BLaER1 treated with 17β-estradiol and CSF1 and Interleukin-3, amounts not matched to agents 10 nM and 100 nM (cell line): ENCODE measurements around the gene GCN1.

Experiments
- H3K27ac ChIP-seq, 11 experiments: shearing (Covaris generic); formaldehyde crosslinking; 2 replicates each; pipeline ENCODE4 v1.8.1; 2022
- H3K27me3 ChIP-seq, 11 experiments: shearing (Covaris generic); formaldehyde crosslinking; 2 replicates each; pipeline ENCODE4 v1.8.1; 2022
- H3K36me3 ChIP-seq, 11 experiments: shearing (Covaris generic); formaldehyde crosslinking; 2 replicates each; pipeline ENCODE4 v1.8.1; 2022
- H3K4me1 ChIP-seq, 10 experiments: shearing (Covaris generic); formaldehyde crosslinking; 2 replicates each; pipeline ENCODE4 v1.8.1; 2022
- H3K4me2 ChIP-seq, 11 experiments: shearing (Covaris generic); formaldehyde crosslinking; 2 replicates each; pipeline ENCODE4 v1.8.1; 2022
- H3K4me3 ChIP-seq, 10 experiments: shearing (Covaris generic); formaldehyde crosslinking; 2 replicates each; pipeline ENCODE4 v1.8.1; 2022
- H3K9ac ChIP-seq, 11 experiments: shearing (Covaris generic); formaldehyde crosslinking; 2 replicates each; pipeline ENCODE4 v1.8.1; 2022
- H3K9me3 ChIP-seq, 11 experiments: shearing (Covaris generic); formaldehyde crosslinking; replicated peaks in 1 of 11; 2 replicates each; pipeline ENCODE4 v1.8.1; 2022
- H4K20me1 ChIP-seq, 11 experiments: shearing (Covaris generic); formaldehyde crosslinking; 2 replicates each; pipeline ENCODE4 v1.8.1; 2022
- Cebpa-rat ChIP-seq, 11 experiments: shearing (Covaris generic); IDR thresholded peaks; 2 replicates each; pipeline ENCODE4 v1.8.1; 2022

The GCN1 gene

GRCh38 chr12:120116792-120117651, 77.5 kb downstream of the GCN1 start:
- H3K36me3 ChIP-seq, result peaks cover 13 to 22% (median 20%) of the 10 kb centered on the region in 11 experiments; a peak in 20 of 22 replicates
- H3K4me2 ChIP-seq, result peak overlapping the region; percentile 78 to 98 (median 92)
- H3K9ac ChIP-seq, result peak overlapping the region; percentile 85 to 94 (median 90)
- no peaks in the 10 kb centered on the region for H3K27me3 ChIP-seq
- TF ChIP-seq Cebpa-rat (IDR thresholded peaks at IDR 0.05), result no peak
- H3K4me1 ChIP-seq, result peaks cover 45 to 83% (median 70%) of the 10 kb centered on the region in 10 experiments
- H3K9me3 ChIP-seq, result no peaks in the 10 kb centered on the region
- peak overlapping the region; percentile 64 to 93 (median 86); a peak in 21 of 22 replicates for H3K27ac ChIP-seq
- H4K20me1 ChIP-seq, result peaks cover 41 to 58% (median 55%) of the 10 kb centered on the region in 11 experiments
- peak overlapping the region; percentile 73 to 94 (median 86) for H3K4me3 ChIP-seq

DNA sequence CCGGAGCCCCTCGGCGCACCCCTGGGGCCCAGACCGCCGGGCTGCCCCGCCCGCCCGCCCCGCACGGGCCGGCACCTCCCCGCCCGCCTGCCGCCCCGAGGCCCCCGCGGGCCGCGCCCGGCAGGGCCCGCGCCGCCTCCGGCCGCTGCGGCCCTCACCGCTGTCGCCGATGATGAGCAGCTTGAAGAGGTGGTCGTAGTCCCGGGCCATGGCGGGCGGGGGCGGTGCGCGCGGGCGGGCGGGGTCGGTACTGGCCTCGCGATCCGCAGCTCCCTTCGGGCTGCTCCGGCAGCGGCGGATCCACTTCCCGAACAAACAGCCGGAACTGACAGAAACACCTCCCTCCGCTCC, 78.1 kb downstream of the GCN1 start, which contains the start of gene RAB35:
TSS of gene RAB35 (minus strand) at position 313 of the 351 bp plus-strand sequence. CDS start at position 210, 103 bp downstream.
- peak within 1 kb of the TSS; percentile 85 to 94 (median 90) for H3K9ac ChIP-seq
- peak within 1 kb of the TSS; percentile 64 to 93 (median 86); a peak in 21 of 22 replicates for H3K27ac ChIP-seq
- peak within 1 kb of the TSS; percentile 78 to 100 (median 95) for H3K4me2 ChIP-seq
- no peak for TF ChIP-seq Cebpa-rat (IDR thresholded peaks at IDR 0.05)
- peaks cover 51 to 83% (median 75%) of the 10 kb centered on the region in 10 experiments for H3K4me1 ChIP-seq
- peaks cover 13 to 22% (median 20%) of the 10 kb centered on the region in 11 experiments; a peak in 20 of 22 replicates for H3K36me3 ChIP-seq
- H3K9me3 ChIP-seq, result no peaks in the 10 kb centered on the region
- H3K27me3 ChIP-seq, result no peaks in the 10 kb centered on the region
- peak within 1 kb of the TSS; percentile 73 to 94 (median 86) for H3K4me3 ChIP-seq
- peaks cover 47 to 64% (median 61%) of the 10 kb centered on the region in 11 experiments for H4K20me1 ChIP-seq

- Histone ChIP-seq H3K4me1 (peaks cover 57 to 84% (median 78%) of the 10 kb centered on the region in 10 experiments), H3K9ac (peak overlapping the region; percentile 85 to 94 (median 90)), H3K27ac (peak overlapping the region; percentile 60 to 93 (median 86); a peak in 20 of 22 replicates), H3K9me3 (no peaks in the 10 kb centered on the region), H3K4me2 (peak overlapping the region; percentile 78 to 100 (median 94)), H3K4me3 (peak overlapping the region; percentile 73 to 94 (median 86)), H4K20me1 (peaks cover 52 to 69% (median 66%) of the 10 kb centered on the region in 11 experiments), H3K27me3 (no peaks in the 10 kb centered on the region), H3K36me3 (peaks cover 13 to 22% (median 20%) of the 10 kb centered on the region in 11 experiments; a peak in 20 of 22 replicates)
- no peak for TF ChIP-seq Cebpa-rat (IDR thresholded peaks at IDR 0.05)
Observed at GRCh38 chr12:120115692-120116440, 78.6 kb downstream of the GCN1 start.

GRCh38 chr12:120115066-120115465, 79.4 kb downstream of the GCN1 start:
- H3K27me3 ChIP-seq, result no peaks in the 10 kb centered on the region
- TF ChIP-seq Cebpa-rat (IDR thresholded peaks at IDR 0.05), result no peak
- H4K20me1 ChIP-seq, result peaks cover 60 to 77% (median 74%) of the 10 kb centered on the region in 11 experiments
- peak overlapping the region in 10 of 11 experiments; percentile 85 to 94 (median 90); a peak in 20 of 22 replicates for H3K9ac ChIP-seq
- no peak overlapping the region for H3K27ac ChIP-seq
- peaks cover 13 to 22% (median 20%) of the 10 kb centered on the region in 11 experiments; a peak in 20 of 22 replicates for H3K36me3 ChIP-seq
- peak overlapping the region; percentile 73 to 94 (median 86); a peak in 19 of 20 replicates for H3K4me3 ChIP-seq
- H3K4me2 ChIP-seq, result peak overlapping the region; percentile 78 to 100 (median 94)
- H3K4me1 ChIP-seq, result peaks cover 65 to 86% (median 81%) of the 10 kb centered on the region in 10 experiments
- no peaks in the 10 kb centered on the region for H3K9me3 ChIP-seq

DNA sequence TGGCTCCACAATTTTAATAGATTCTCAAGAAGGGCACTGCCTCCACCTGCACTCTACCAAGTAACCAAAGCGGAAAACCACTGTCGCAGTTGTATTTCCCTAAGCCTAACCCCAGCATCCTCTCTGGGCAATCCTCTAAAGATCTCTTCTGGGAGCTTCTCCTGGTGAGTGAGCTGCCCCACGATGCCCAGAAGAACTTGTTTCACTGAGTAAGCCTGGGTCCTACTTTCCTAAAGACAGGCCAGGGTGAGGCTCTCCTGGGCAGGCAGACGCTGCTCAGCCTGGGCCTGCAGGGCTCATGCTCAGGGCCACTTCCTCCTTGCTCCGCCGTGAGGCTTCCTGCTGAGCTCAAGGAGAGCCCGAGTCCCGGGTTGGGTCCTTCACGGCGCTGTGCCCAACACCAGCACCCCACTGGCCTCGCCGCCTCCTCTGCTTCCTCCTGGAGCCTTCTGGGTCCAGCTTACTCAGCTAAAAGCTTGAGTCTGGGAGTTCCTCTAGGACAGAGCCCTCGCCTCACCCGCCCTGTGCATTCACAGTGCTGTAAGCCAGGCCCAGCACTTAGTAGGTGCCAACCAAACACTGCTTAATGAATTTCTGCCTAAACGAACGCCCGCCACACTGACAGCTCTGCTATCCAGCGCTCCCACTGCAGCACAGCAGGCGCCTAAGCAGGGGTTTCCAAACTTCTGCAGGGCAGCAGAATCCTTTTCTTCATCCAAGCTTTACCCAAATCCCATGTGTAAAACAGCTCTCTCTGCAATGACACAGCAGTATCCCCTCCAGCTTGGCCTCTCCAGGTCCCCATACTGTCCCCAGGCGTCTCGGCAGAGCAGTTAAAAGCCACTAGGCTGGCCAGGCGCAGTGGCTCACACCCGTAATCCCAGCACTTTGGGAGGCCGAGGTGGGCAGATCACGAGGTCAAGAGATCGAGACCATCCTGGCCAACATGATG, 83.7 kb downstream of the GCN1 start:
- peaks cover 98 to 100% (median 100%) of the 10 kb centered on the region in 11 experiments for H4K20me1 ChIP-seq
- peaks cover 39 to 60% (median 51%) of the 10 kb centered on the region in 11 experiments for H3K36me3 ChIP-seq
- H3K4me3 ChIP-seq, result peak overlapping the region; percentile 0 to 48 (median 30); a peak in 15 of 20 replicates
- peaks cover 62 to 79% (median 71%) of the 10 kb centered on the region in 10 experiments for H3K4me1 ChIP-seq
- TF ChIP-seq Cebpa-rat (IDR thresholded peaks at IDR 0.05), result no peak
- H3K27me3 ChIP-seq, result no peaks in the 10 kb centered on the region
- H3K27ac ChIP-seq, result peak overlapping the region; percentile 47 to 78 (median 65); a peak in 21 of 22 replicates
- no peaks in the 10 kb centered on the region for H3K9me3 ChIP-seq
- H3K9ac ChIP-seq, result peak overlapping the region; percentile 52 to 71 (median 60)
- peak overlapping the region; percentile 78 to 100 (median 94) for H3K4me2 ChIP-seq

GRCh38 chr12:120109570-120110267, 84.8 kb downstream of the GCN1 start:
- Histone ChIP-seq H3K4me3 (peak overlapping the region in 1 of 10 experiments; percentile 9; a peak in 1 of 20 replicates), H3K36me3 (peaks cover 46 to 65% (median 58%) of the 10 kb centered on the region in 11 experiments), H3K9ac (peak overlapping the region in 9 of 11 experiments; percentile 52 to 71 (median 62); a peak in 14 of 22 replicates), H3K27me3 (no peaks in the 10 kb centered on the region), H3K4me1 (peaks cover 51 to 77% (median 60%) of the 10 kb centered on the region in 10 experiments), H3K9me3 (no peaks in the 10 kb centered on the region), H3K27ac (peak overlapping the region in 5 of 11 experiments; percentile 47 to 71 (median 60); a peak in 7 of 22 replicates), H4K20me1 (peaks cover 98 to 100% (median 100%) of the 10 kb centered on the region in 11 experiments), H3K4me2 (peak overlapping the region; percentile 78 to 100 (median 94))
- TF ChIP-seq Cebpa-rat (IDR thresholded peaks at IDR 0.05), result no peak

- Histone ChIP-seq H3K4me1 (peaks cover 43 to 67% (median 52%) of the 10 kb centered on the region in 10 experiments), H3K36me3 (peaks cover 67 to 82% (median 77%) of the 10 kb centered on the region in 11 experiments), H3K4me2 (no peak overlapping the region), H3K27ac (no peak overlapping the region), H4K20me1 (peaks cover 98 to 100% (median 100%) of the 10 kb centered on the region in 11 experiments), H3K9ac (no peak overlapping the region), H3K27me3 (no peaks in the 10 kb centered on the region), H3K4me3 (no peak overlapping the region), H3K9me3 (no peaks in the 10 kb centered on the region)
- TF ChIP-seq Cebpa-rat (IDR thresholded peaks at IDR 0.05), result no peak
Observed at GRCh38 chr12:120106151-120106550, 88.4 kb downstream of the GCN1 start.
